K562 (cell line): ENCODE measurements around the gene DNAL4. TPM values are rescaled to one million over a fixed set of nuclear protein-coding genes. Genes with fewer than 3 reads are reported as not detected.

Experiments
- BRF1 ChIP-seq: IDR thresholded peaks from 3 replicates; pipeline ENCODE4 v1.6.1; 2011; ENCODE audit warnings: borderline replicate concordance, mild to moderate bottlenecking; ENCODE audit not compliant: insufficient read length; ENCODE audit errors: extremely low read depth
- CCNT2 ChIP-seq: IDR thresholded peaks from 2 replicates; pipeline ENCODE4 v1.6.1; 2011; ENCODE audit warnings: borderline replicate concordance, low read depth, mild to moderate bottlenecking, moderate library complexity, mixed read lengths, low read length; ENCODE audit not compliant: insufficient read length; ENCODE audit errors: extremely low read depth
- CREB3L1 ChIP-seq: fragments of 450-650 bp; IDR thresholded peaks from 2 replicates; pipeline ENCODE4 v1.6.1; 2014; ENCODE audit warnings: low read depth, mild to moderate bottlenecking, moderate library complexity, borderline replicate concordance
- CSDE1 ChIP-seq, 2 experiments: fragments of 450-650 bp; IDR thresholded peaks; 2 replicates each; pipeline ENCODE4 v1.6.1; 2016; ENCODE audit warnings: mild to moderate bottlenecking in 1 of 2
- CTCFL ChIP-seq: IDR thresholded peaks from 2 replicates; pipeline ENCODE4 v1.6.1; 2011; ENCODE audit warnings: borderline replicate concordance, low read depth, mild to moderate bottlenecking, moderate library complexity, low read length; ENCODE audit not compliant: insufficient read depth, poor library complexity, severe bottlenecking
- ESRRA ChIP-seq: fragments of 450-650 bp; IDR thresholded peaks from 2 replicates; pipeline ENCODE4 v1.6.1; 2014; ENCODE audit warnings: low read depth, mild to moderate bottlenecking, moderate library complexity, borderline replicate concordance
- FIP1L1 ChIP-seq: fragments of 200-400 bp; formaldehyde crosslinking; IDR thresholded peaks from 2 replicates; pipeline ENCODE4 v1.6.1; 2018; ENCODE audit warnings: mild to moderate bottlenecking, low read depth, low read length; ENCODE audit not compliant: poor library complexity, severe bottlenecking
- FOXK2 ChIP-seq, 2 experiments: fragments of 450-650 bp; IDR thresholded peaks in 1 of 2; conservative IDR thresholded peaks in 1 of 2; 2 replicates each; pipeline ENCODE4 v1.6.1; 2016; ENCODE audit warnings: low read depth in 2 of 2, mild to moderate bottlenecking in 1 of 2
- MLX ChIP-seq, 2 experiments: fragments of 450-650 bp in 1 of 2; sonication (generic) in 1 of 2; formaldehyde crosslinking; conservative IDR thresholded peaks; 2 replicates each; pipeline versions ENCODE4 v1.4.0 to v1.8.1; 2020 to 2022; ENCODE audit warnings: mild to moderate bottlenecking in 1 of 2, missing genetic modification reagents in 1 of 2
- PTTG1 ChIP-seq: fragments of 450-650 bp; IDR thresholded peaks from 2 replicates; pipeline ENCODE4 v1.6.1; 2016; ENCODE audit warnings: low read depth, mild to moderate bottlenecking, missing genetic modification characterization, missing compliant biosample characterization
- TAF9B ChIP-seq: fragments of 450-650 bp; IDR thresholded peaks from 2 replicates; pipeline ENCODE4 v1.6.1; 2018; ENCODE audit warnings: mild to moderate bottlenecking; ENCODE audit not compliant: partially characterized antibody
- ZNF224 ChIP-seq: sonication (generic); formaldehyde crosslinking; IDR thresholded peaks from 2 replicates; pipeline ENCODE4 v1.8.0; 2022; ENCODE audit warnings: mild to moderate bottlenecking, missing genetic modification reagents
- ZNF23 ChIP-seq: fragments of 250-450 bp; sonication (Bioruptor Pico); IDR thresholded peaks from 2 replicates; pipeline ENCODE4 v1.4.0; 2020; ENCODE audit warnings: mild to moderate bottlenecking
- ZNF551 ChIP-seq: fragments of 250-450 bp; sonication (Bioruptor Pico); IDR thresholded peaks from 2 replicates; pipeline ENCODE4 v1.5.0; 2021; ENCODE audit warnings: mild to moderate bottlenecking, moderate library complexity
- ZNF609 ChIP-seq: sonication (generic); formaldehyde crosslinking; IDR thresholded peaks from 2 replicates; pipeline ENCODE4 v1.8.1; 2023; ENCODE audit warnings: missing genetic modification reagents, mild to moderate bottlenecking, borderline replicate concordance
- ZNF655 ChIP-seq: fragments of 250-450 bp; sonication (Bioruptor Pico); IDR thresholded peaks from 2 replicates; pipeline ENCODE4 v1.5.0; 2021
- ZZZ3 ChIP-seq: fragments of 450-650 bp; IDR thresholded peaks from 2 replicates; pipeline ENCODE4 v1.6.1; 2016; ENCODE audit warnings: antibody characterized with exemption, mild to moderate bottlenecking, moderate library complexity
- polyA plus RNA-seq, 8 experiments: library from polyadenylated mRNA; depleted of rRNA in 4 of 8; stranded (reverse) in 5 of 8; unstranded in 3 of 8; fragments of >200 nt; fragmentation: Nextera tagmentation in 2 of 8; fragmentation: Illumina TruSeq in 1 of 8; extraction: Ambion mirVana in 2 of 8; extraction: Trizol in 1 of 8; gene quantifications; 2 replicates each; pipeline versions ENCODE4 v1.2.1 to v1.2.3, GENCODE V29; 2011 to 2014; ENCODE audit warnings: inconsistent platforms in 1 of 8, missing spikeins in 1 of 8
- total RNA-seq, 7 experiments: library from RNA; depleted of rRNA in 6 of 7; stranded (reverse); fragments of >200 nt in 6 of 7; fragmentation: Illumina TruSeq in 2 of 7; extraction: Trizol in 2 of 7; gene quantifications; 2 replicates each; pipeline versions ENCODE4 v1.2.1 to v1.2.3, GENCODE V29; 2011 to 2021; ENCODE audit warnings: low replicate concordance in 1 of 7

The DNAL4 gene
- total and polyA plus RNA-seq, 9 of the 15 experiments (the other 6 are each of a cell fraction or from before 2014, with no cell fraction given), result 0.20 to 9.4 (median 5.2) TPM

- TF ChIP-seq ZNF224 (CRISPR knock-in tag) (no peak), ZNF23 (CRISPR knock-in tag) (no peak), TAF9B (no peak), CTCFL (peak; percentile 65), ZZZ3 (no peak), FOXK2 (conservative IDR thresholded peaks at IDR 0.05 in 1 of 2, IDR thresholded peaks at IDR 0.05 in 1 of 2; ENCODE audit: low read depth in 2 of 2) (no peak), FIP1L1 (peak; percentile 73), MLX (CRISPR knock-in tag; conservative IDR thresholded peaks at IDR 0.05) (no peak), CSDE1 (IDR thresholded peaks at IDR 0.05) (no peak), ZNF655 (CRISPR knock-in tag) (no peak), CREB3L1 (no peak), ZNF551 (CRISPR knock-in tag) (no peak), PTTG1 (tag) (no peak), BRF1 (no peak), CCNT2 (no peak), ZNF609 (CRISPR knock-in tag) (no peak), ESRRA (no peak)
Observed at GRCh38 chr22:38843201-38843656, 49.3 kb upstream of the DNAL4 start (continued).
